Measurements from ENCODE around the gene TTLL13. TPM values are rescaled to one million over a fixed set of nuclear protein-coding genes. Genes with fewer than 3 reads are reported as not detected.

The TTLL13 gene
- total and polyA plus RNA-seq, 2 of the 8 experiments (the other 6 are each of a cell fraction or from before 2014, with no cell fraction given) = 0.03 TPM; not detected in 1

DNA sequence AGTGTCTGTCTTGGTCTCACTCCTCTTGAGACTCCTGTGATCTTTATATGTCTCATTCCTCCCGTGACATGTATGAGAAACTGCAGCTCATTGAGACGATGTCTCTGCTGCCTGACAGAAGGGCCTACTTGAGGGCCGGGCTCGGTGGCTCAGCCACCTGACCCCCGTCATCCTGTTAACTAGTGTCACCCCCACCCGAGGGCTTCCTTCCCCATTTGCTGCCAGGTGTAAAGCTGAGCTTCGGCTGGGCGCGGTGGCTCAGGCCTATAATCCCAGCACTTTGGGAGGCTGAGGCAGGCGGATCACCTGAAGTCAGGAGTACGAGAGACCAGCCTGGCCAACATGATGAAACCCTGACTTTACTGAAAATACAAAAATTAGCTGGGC lies 35.5 kb upstream of the TTLL13 start:
- H2BK120ac ChIP-seq (replicated peaks; ENCODE audit: low read depth, low read length) = no peak overlapping the region
- no peak overlapping the region for H4K91ac ChIP-seq (replicated peaks; ENCODE audit: insufficient read length, low read length)
- H2AFZ ChIP-seq (ENCODE audit: low read length) = no peak overlapping the region
- no peak overlapping the region for H3K14ac ChIP-seq (ENCODE audit: insufficient read length)
- H3K4me1 ChIP-seq (replicated peaks in 1 of 4; ENCODE audit: control insufficient read depth in 3 of 4, insufficient read depth in 4 of 4, low read length in 3 of 4) = peaks cover 0 to 3% (median under 1%) of the 10 kb centered on the region in 4 experiments; a peak in 3 of 7 replicates
- no peak overlapping the region for H3K23ac ChIP-seq (ENCODE audit: insufficient read length)
- CTCF ChIA-PET (ENCODE audit: partially characterized antibody) = interaction anchor here (0.6 to 12.3 kb wide), 12 partner anchors 9 to 67 kb away, joined by 3 to 182 read pairs (median 6); partner anchors contain the start of genes CIB1 and SEMA4B
- no peak overlapping the region for H3K27ac ChIP-seq (ENCODE audit: low read depth, low read length)
- peaks cover 0 to 21% of the 10 kb centered on the region in 2 experiments; a peak in 1 of 4 replicates for H3K79me2 ChIP-seq (ENCODE audit: control insufficient read depth in 1 of 2, insufficient read depth in 2 of 2, low read length in 2 of 2)
- POLR2A ChIA-PET (ENCODE audit: partially characterized antibody) = interaction anchor here (1.0 to 4.8 kb wide), 4 partner anchors 9 to 35 kb away, joined by 3 to 25 read pairs (median 3); partner anchors contain the start of gene SEMA4B
- DNase-seq (ENCODE audit: low read depth in 1 of 2, low spot score in 2 of 2) = no peak
- no peak overlapping the region for H3K4me3 ChIP-seq (ENCODE audit: extremely low read depth in 1 of 4, insufficient read depth in 2 of 4, low read depth in 3 of 4, low read length in 4 of 4)
- no peak overlapping the region for H2BK20ac ChIP-seq (ENCODE audit: low read length)
- no peak for FAIRE-seq
- no peak overlapping the region for H2BK5ac ChIP-seq (ENCODE audit: low read depth, low read length)
- no peak overlapping the region for H3K18ac ChIP-seq (ENCODE audit: extremely low read depth, low read length)
- 93% methylated on average over 11 of the region's 11 CpGs; no CpG with 5 or more reads in 1 of the 2 experiments for WGBS, 2 experiments (ENCODE audit: extremely low coverage in 1 of 2, insufficient coverage in 1 of 2, insufficient read length in 1 of 2, insufficient replicate concordance in 2 of 2, low coverage in 1 of 2, low lambda C conversion rate in 2 of 2, missing lambda C conversion rate in 1 of 2)
- H2BK12ac ChIP-seq (ENCODE audit: low read depth, low read length) = no peak overlapping the region
- H3K36me3 ChIP-seq (ENCODE audit: control insufficient read depth in 2 of 4, insufficient read depth in 4 of 4, low read length in 3 of 4) = peaks cover 0 to 5% (median 2%) of the 10 kb centered on the region in 4 experiments; a peak in 3 of 8 replicates
- no peak overlapping the region for H3K4ac ChIP-seq (replicated peaks; ENCODE audit: insufficient read length, low read depth, low read length)
- H3K56ac ChIP-seq (replicated peaks; ENCODE audit: insufficient read length, low read depth, low read length) = no peak overlapping the region
- no peaks in the 10 kb centered on the region; the same call in 1 of the 2 replicates for H3K23me2 ChIP-seq (ENCODE audit: low read depth, low read length)
- H4K8ac ChIP-seq (ENCODE audit: extremely low read depth, insufficient read depth, low read length) = no peak overlapping the region
- no peak overlapping the region for H3K4me2 ChIP-seq (ENCODE audit: insufficient read depth in 1 of 2, low read depth in 2 of 2, low read length in 2 of 2)
- H3K27me3 ChIP-seq (replicated peaks in 1 of 4; ENCODE audit: control insufficient read depth in 3 of 4, extremely low read depth in 1 of 4, insufficient read depth in 3 of 4, low read length in 3 of 4) = no peaks in the 10 kb centered on the region
- TF ChIP-seq RAD21 (IDR thresholded peaks at IDR 0.05 in 1 of 2, conservative IDR thresholded peaks at IDR 0.05 in 1 of 2; ENCODE audit: low read depth in 2 of 2, low read length in 2 of 2) = no peak
- no peak overlapping the region for H2BK15ac ChIP-seq (ENCODE audit: low read length)
- no peak overlapping the region for H3K9ac ChIP-seq (replicated peaks in 1 of 4; ENCODE audit: extremely low read depth in 1 of 4, low read depth in 3 of 4, low read length in 3 of 4)
- no peak overlapping the region for H4K5ac ChIP-seq (ENCODE audit: insufficient read length, low read depth, low read length)
- H3K79me1 ChIP-seq (ENCODE audit: low read depth, low read length) = peaks cover 8% of the 10 kb centered on the region; the same call in 1 of the 2 replicates
- H4K20me1 ChIP-seq (replicated peaks in 1 of 2; ENCODE audit: control insufficient read depth in 1 of 2, insufficient read depth in 2 of 2, low read length in 2 of 2) = peaks cover 9% of the 10 kb centered on the region in 2 experiments
- no peak overlapping the region for H2AK5ac ChIP-seq (ENCODE audit: low read depth, low read length)
- H3K9me3 ChIP-seq (ENCODE audit: insufficient read depth in 2 of 2, low read depth in 1 of 2, low read length in 1 of 2) = no peaks in the 10 kb centered on the region
